SK-N-MC (cell line): Measurements from ENCODE around the gene LRRC27.

Source experiments
- DNase-seq: peaks from one replicate; pipeline ENCODE4 v3.0.0-alpha.2; 2011; ENCODE audit warnings: low read depth, low spot score
- H3K27ac ChIP-seq: fragments of 200-600 bp; sonication (generic); 2 replicates; pipeline ENCODE4 v1.5.1; 2016; ENCODE audit warnings: mixed run types
- H3K36me3 ChIP-seq: fragments of 200-600 bp; sonication (generic); 2 replicates; pipeline ENCODE4 v1.6.1; 2017; ENCODE audit warnings: antibody characterized with exemption, low read length, mixed read lengths; ENCODE audit not compliant: insufficient read depth
- H3K4me3 ChIP-seq: fragments of 200-600 bp; sonication (generic); 2 replicates; pipeline ENCODE4 v1.5.1; 2016
- H3K9ac ChIP-seq: fragments of 200-600 bp; sonication (generic); 2 replicates; pipeline ENCODE4 v1.8.0; 2017; ENCODE audit warnings: mixed run types, mixed read lengths; ENCODE audit not compliant: insufficient read length
- H3K9me3 ChIP-seq: fragments of 200-600 bp; sonication (generic); 2 replicates; pipeline ENCODE4 v1.6.1; 2017; ENCODE audit warnings: low read depth, mild to moderate bottlenecking, antibody characterized with exemption, low read length, moderate library complexity, mixed read lengths
- EZH2 ChIP-seq: fragments of 200-600 bp; sonication (generic); IDR thresholded peaks from one replicate; pipeline ENCODE4 v1.6.1; 2017; ENCODE audit warnings: antibody characterized with exemption
- FOXP2 ChIP-seq: optimal IDR thresholded peaks from 2 replicates; pipeline ENCODE3; 2011; ENCODE audit warnings: mild to moderate bottlenecking, moderate library complexity; ENCODE audit not compliant: insufficient read depth; ENCODE audit errors: extremely low read length, control extremely low read depth
- POLR2AphosphoS5 ChIP-seq: IDR thresholded peaks from 2 replicates; pipeline ENCODE4 v1.6.1; 2012; ENCODE audit warnings: mild to moderate bottlenecking, low read depth, low read length, borderline replicate concordance

Gene LRRC27

GRCh38 chr10:132390921-132391675 lies 59.1 kb downstream of the LRRC27 start:
- Histone ChIP-seq H3K27ac (peak overlapping the region; percentile 79; the same call in 1 of the 2 replicates), H3K36me3 (no peaks in the 10 kb centered on the region), H3K9me3 (no peaks in the 10 kb centered on the region), H3K9ac (no peak overlapping the region), H3K4me3 (no peak overlapping the region)
- TF ChIP-seq POLR2AphosphoS5: no peak
- TF ChIP-seq FOXP2: no peak
- TF ChIP-seq EZH2: no peak
- no peak for DNase-seq

- no peak overlapping the region for H3K9ac ChIP-seq
- no peak for TF ChIP-seq POLR2AphosphoS5
- no peak for TF ChIP-seq FOXP2
- no peak for TF ChIP-seq EZH2
- no peaks in the 10 kb centered on the region for H3K36me3 ChIP-seq
- DNase-seq: no peak
- H3K4me3 ChIP-seq: no peak overlapping the region
- H3K27ac ChIP-seq: no peak overlapping the region
- H3K9me3 ChIP-seq: no peaks in the 10 kb centered on the region
Observed at GRCh38 chr10:132391676-132392020, 59.7 kb downstream of the LRRC27 start.

GRCh38 chr10:132392184-132392800 lies 60.3 kb downstream of the LRRC27 start:
- no peak overlapping the region for H3K4me3 ChIP-seq
- no peak overlapping the region for H3K27ac ChIP-seq
- DNase-seq: no peak
- H3K36me3 ChIP-seq: no peaks in the 10 kb centered on the region
- H3K9me3 ChIP-seq: no peaks in the 10 kb centered on the region
- H3K9ac ChIP-seq: no peak overlapping the region
- no peak for TF ChIP-seq POLR2AphosphoS5

- no peaks in the 10 kb centered on the region for H3K9me3 ChIP-seq
- H3K9ac ChIP-seq: no peak overlapping the region
- H3K4me3 ChIP-seq: no peak overlapping the region
- no peak overlapping the region for H3K27ac ChIP-seq
- TF ChIP-seq POLR2AphosphoS5 (no peak), EZH2 (no peak), FOXP2 (no peak)
- H3K36me3 ChIP-seq: no peaks in the 10 kb centered on the region
- DNase-seq: no peak
Observed at GRCh38 chr10:132392811-132393694, 61.1 kb downstream of the LRRC27 start.

GRCh38 chr10:132393695-132394181 lies 61.7 kb downstream of the LRRC27 start:
- DNase-seq: no peak
- Histone ChIP-seq H3K4me3 (no peak overlapping the region), H3K9ac (no peak overlapping the region), H3K9me3 (no peaks in the 10 kb centered on the region), H3K27ac (no peak overlapping the region), H3K36me3 (no peaks in the 10 kb centered on the region)
- no peak for TF ChIP-seq EZH2
- TF ChIP-seq POLR2AphosphoS5: no peak
- no peak for TF ChIP-seq FOXP2

GRCh38 chr10:132394201-132394811 lies 62.3 kb downstream of the LRRC27 start:
- H3K9ac ChIP-seq: no peak overlapping the region

GRCh38 chr10:132394936-132395703 lies 63.1 kb downstream of the LRRC27 start:
- no peak for TF ChIP-seq POLR2AphosphoS5
- TF ChIP-seq FOXP2: no peak
- no peak for TF ChIP-seq EZH2
- H3K4me3 ChIP-seq: no peak overlapping the region
- no peak overlapping the region for H3K9ac ChIP-seq
- no peak for DNase-seq
- peak overlapping the region; percentile 31; the same call in 1 of the 2 replicates for H3K27ac ChIP-seq
- no peaks in the 10 kb centered on the region for H3K9me3 ChIP-seq
- no peaks in the 10 kb centered on the region for H3K36me3 ChIP-seq

More at GRCh38 chr10:132394201-132394811, 62.3 kb downstream of the LRRC27 start:
- DNase-seq: no peak
- TF ChIP-seq POLR2AphosphoS5: no peak
- TF ChIP-seq EZH2: no peak
- no peak for TF ChIP-seq FOXP2
- Histone ChIP-seq H3K27ac (no peak overlapping the region), H3K9me3 (no peaks in the 10 kb centered on the region), H3K36me3 (no peaks in the 10 kb centered on the region), H3K4me3 (no peak overlapping the region)
